NT2/D1 (cell line): Measurements from ENCODE around the gene ABLIM2.
A peak's percentile ranks its signal among the peaks of the same experiment; 100 is the strongest.

ENCODE experiments used
- DNase-seq: peaks from one replicate; pipeline ENCODE4 v3.0.0-alpha.2; 2011; ENCODE audit warnings: low read depth, low spot score
- H3K27me3 ChIP-seq: 2 replicates; pipeline ENCODE4 v1.6.0; 2011; ENCODE audit warnings: mild to moderate bottlenecking; ENCODE audit not compliant: insufficient read length, insufficient read depth
- H3K36me3 ChIP-seq: 2 replicates; pipeline ENCODE4 v1.6.1; 2011; ENCODE audit warnings: mild to moderate bottlenecking, low read length, mixed read lengths; ENCODE audit not compliant: insufficient read depth, insufficient read length
- H3K4me1 ChIP-seq: 2 replicates; pipeline ENCODE4 v1.5.1; 2011; ENCODE audit not compliant: insufficient read depth, insufficient read length
- H3K4me3 ChIP-seq: 2 replicates; pipeline ENCODE4 v1.5.1; 2011; ENCODE audit warnings: low read depth; ENCODE audit not compliant: insufficient read length
- H3K9ac ChIP-seq: 2 replicates; pipeline ENCODE4 v1.6.0; 2011; ENCODE audit warnings: low read depth; ENCODE audit not compliant: insufficient read length
- H3K9me3 ChIP-seq: 2 replicates; pipeline ENCODE4 v1.5.1; 2011; ENCODE audit warnings: mild to moderate bottlenecking, low read length; ENCODE audit not compliant: insufficient read depth
- SUZ12 ChIP-seq: IDR thresholded peaks from 2 replicates; pipeline ENCODE4 v1.6.1; 2011; ENCODE audit not compliant: insufficient read length, insufficient read depth; ENCODE audit errors: extremely low read depth
- YY1 ChIP-seq: IDR thresholded peaks from 2 replicates; pipeline ENCODE4 v1.6.1; 2011; ENCODE audit not compliant: insufficient read length, insufficient read depth
- ZNF274 ChIP-seq: IDR thresholded peaks from 2 replicates; pipeline ENCODE4 v1.6.1; 2011; ENCODE audit warnings: mild to moderate bottlenecking, low read depth, low read length

Gene ABLIM2

DNA sequence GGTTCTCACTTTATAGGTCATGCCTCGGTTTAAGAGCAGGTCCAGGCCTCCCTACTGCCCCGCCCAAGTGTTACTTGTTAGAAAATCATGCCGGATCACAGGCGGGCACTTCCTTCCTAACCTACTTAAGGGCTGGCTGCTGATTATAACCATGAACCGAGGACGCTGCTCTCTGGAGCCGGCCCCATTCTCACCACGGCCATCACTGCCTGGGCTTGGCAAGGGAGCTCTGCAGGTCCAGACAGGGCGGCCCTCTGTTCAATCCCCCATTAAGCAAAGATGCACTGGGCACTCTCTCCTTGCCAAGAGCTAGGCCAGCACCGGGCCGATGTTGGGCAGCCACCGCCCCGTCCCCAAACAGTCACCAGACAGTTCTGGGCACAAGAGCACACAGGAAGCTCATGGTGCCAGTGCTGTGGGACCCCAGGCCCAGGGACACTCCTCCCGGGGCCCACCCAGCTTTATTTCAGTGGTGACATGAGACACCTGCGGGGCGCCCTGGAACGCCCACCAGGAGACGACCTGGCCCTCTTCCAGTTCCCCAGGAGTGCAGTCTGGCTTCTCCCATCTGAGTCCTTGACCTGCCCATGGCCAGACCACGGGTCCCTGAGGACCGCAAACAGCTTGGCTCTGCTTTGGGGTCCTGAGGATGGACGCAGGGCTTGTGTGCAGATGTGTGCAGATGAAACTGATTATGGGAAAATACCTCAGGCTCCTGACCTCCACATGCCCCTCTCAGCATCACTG, 44.0 kb downstream of the ABLIM2 start:
- Histone ChIP-seq H3K27me3 (no peaks in the 10 kb centered on the region), H3K9ac (no peak overlapping the region), H3K9me3 (no peaks in the 10 kb centered on the region), H3K4me1 (peaks cover 20% of the 10 kb centered on the region), H3K4me3 (no peak overlapping the region), H3K36me3 (no peaks in the 10 kb centered on the region)
- DNase-seq = no peak
- no peak for TF ChIP-seq SUZ12

DNA sequence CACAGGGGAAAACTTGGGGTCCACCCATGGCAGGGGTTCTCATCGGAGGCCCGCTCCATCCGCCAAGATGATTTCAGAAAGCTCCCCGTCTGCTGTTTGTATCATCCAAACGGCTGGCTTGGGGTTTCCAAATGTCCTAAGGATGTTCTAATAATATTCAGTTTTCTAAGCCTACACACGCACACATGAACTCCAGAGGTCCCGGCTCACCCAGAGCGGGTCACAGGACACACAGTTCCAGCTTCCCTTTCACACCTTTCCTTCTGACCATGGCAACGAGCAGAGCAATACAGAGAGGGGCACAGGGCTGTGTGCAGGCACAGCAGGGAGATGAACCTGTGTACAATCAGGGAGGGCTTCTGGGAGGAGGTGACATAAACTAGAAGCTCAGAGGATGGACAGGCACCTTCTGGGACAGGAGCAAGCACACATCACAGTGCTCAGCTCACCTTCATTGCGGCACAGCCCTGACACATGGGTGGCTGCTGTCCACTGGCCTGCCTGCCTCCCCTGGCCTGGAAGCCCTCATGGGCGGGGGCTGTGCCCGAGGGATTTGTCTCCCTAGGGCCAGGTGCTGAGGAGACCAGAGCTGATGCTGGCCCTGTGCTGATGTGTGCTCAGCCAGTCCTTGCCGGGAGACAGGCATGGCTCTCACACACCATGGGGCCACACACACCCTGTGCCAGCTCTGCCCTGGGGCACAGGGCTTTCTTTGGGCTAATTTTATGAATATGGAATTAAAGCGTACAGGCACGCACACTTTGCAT, 44.8 kb downstream of the ABLIM2 start:
- H3K4me3 ChIP-seq = no peak overlapping the region

DNA sequence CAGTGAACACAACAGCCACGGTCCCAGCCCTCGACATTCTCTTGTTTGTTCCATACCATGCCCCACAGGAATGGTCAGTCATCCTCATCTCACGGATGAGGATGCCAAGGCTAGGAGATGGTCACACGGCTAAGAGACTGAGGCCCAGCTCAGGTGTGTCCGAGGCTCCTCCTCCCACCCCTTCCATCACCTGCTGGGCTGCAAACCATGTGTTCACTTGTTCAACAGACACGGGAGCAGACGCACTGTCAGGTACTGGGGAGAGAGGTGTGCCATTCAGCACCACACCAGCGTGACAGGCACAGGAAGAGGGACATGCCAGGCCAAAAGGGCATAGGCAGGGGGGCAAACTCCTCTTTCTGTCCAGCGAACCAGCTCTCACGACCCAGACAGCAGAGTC, 45.9 kb downstream of the ABLIM2 start:
- H3K9ac ChIP-seq = peak overlapping the region; percentile 23
- no peaks in the 10 kb centered on the region for H3K36me3 ChIP-seq
- H3K27me3 ChIP-seq = no peaks in the 10 kb centered on the region
- peaks cover 5% of the 10 kb centered on the region; the same call in 1 of the 2 replicates for H3K9me3 ChIP-seq
- TF ChIP-seq YY1 (no peak), ZNF274 (no peak), SUZ12 (no peak)
- peaks cover 22% of the 10 kb centered on the region for H3K4me1 ChIP-seq
- no peak for DNase-seq
- no peak overlapping the region for H3K4me3 ChIP-seq

More for the DNA sequence above, 44.8 kb downstream of the ABLIM2 start:
- no peak for DNase-seq
- H3K9me3 ChIP-seq = no peaks in the 10 kb centered on the region
- TF ChIP-seq SUZ12 (no peak), ZNF274 (no peak), YY1 (no peak)
- peaks cover 22% of the 10 kb centered on the region for H3K4me1 ChIP-seq
- H3K36me3 ChIP-seq = no peaks in the 10 kb centered on the region
- no peaks in the 10 kb centered on the region for H3K27me3 ChIP-seq
- no peak overlapping the region for H3K9ac ChIP-seq

DNA sequence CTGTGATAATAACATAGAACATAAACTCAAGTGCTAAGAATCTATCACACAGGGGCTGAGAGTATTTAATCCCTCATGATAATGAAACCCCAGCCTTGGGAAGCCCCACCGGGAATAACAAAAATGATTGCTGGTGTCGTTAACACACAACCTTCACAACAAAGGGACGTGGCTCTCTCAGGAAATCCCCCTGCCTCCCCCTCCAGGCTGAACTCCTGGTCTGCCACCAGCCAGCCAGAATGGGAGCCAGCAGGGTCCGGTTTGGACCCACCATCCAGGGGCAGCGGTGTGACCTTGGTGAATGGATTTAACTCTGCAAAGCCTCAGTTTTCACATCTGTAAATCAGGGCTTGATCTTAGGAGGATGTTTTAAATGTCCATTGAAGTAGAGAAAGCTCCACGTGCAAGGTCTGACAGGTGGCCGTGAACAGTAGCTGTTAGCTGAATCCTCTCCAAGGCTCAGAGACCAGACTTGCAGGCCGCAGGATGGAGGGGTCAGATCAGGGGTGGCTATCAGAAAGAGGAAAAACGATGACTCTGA, 46.5 kb downstream of the ABLIM2 start:
- Histone ChIP-seq H3K9ac (peak overlapping the region; percentile 23), H3K36me3 (no peaks in the 10 kb centered on the region), H3K4me3 (no peak overlapping the region), H3K9me3 (peaks cover 11% of the 10 kb centered on the region; the same call in 1 of the 2 replicates), H3K27me3 (no peaks in the 10 kb centered on the region), H3K4me1 (peaks cover 22% of the 10 kb centered on the region)
- DNase-seq = no peak
- TF ChIP-seq SUZ12 (no peak), ZNF274 (no peak), YY1 (no peak)

DNA sequence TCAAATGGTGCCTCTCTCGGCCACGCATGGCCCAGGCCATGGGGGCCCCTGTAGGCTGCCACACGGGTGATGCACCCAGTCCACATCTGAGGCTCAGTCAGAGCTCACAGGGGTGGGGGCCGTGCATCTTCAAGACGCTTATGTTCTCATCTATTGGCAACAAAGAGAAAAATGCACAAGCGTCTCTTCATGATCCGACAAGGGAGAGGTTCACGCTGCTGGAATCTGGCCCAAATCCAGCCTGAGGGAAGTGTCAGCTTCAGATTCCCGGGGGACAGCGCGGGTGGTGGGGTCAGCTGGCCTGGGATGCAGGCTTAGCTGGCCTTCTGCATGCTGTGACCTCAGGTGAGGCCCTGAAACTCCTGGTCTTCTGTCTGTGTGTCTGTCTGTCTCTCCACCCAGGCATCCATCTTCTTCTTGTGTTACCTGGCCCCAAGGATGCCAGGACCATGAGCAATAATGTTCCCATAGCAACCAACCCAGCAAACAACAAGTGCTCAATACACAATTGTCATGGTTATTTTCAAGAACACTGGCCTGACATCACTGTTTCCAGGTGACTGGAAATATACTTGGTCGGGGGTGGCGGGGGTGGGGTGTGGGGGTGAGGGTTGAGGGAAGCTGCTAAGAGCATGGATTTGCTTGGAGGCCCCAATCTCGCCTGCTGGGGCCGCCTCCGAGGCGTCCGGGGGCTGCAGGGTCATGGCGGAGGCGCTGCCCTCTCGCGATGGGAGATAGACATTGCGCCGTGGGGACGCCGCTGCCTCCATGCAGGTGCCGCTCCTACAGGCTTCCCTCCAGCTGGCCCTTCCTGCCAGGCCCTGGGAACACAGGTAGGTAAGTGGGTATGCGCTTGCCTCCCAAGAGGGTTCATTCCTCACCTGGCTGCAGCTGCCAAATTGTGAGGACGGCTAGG, 48.3 kb downstream of the ABLIM2 start:
- peak overlapping the region; percentile 33 for H3K9ac ChIP-seq
- DNase-seq = peak; percentile 92
- peaks cover 11% of the 10 kb centered on the region; the same call in 1 of the 2 replicates for H3K9me3 ChIP-seq
- H3K4me1 ChIP-seq = peaks cover 25% of the 10 kb centered on the region
- TF ChIP-seq YY1 = no peak
- TF ChIP-seq ZNF274 = no peak
- no peak for TF ChIP-seq SUZ12
- no peak overlapping the region for H3K4me3 ChIP-seq
- H3K36me3 ChIP-seq = no peaks in the 10 kb centered on the region
- H3K27me3 ChIP-seq = no peaks in the 10 kb centered on the region

DNA sequence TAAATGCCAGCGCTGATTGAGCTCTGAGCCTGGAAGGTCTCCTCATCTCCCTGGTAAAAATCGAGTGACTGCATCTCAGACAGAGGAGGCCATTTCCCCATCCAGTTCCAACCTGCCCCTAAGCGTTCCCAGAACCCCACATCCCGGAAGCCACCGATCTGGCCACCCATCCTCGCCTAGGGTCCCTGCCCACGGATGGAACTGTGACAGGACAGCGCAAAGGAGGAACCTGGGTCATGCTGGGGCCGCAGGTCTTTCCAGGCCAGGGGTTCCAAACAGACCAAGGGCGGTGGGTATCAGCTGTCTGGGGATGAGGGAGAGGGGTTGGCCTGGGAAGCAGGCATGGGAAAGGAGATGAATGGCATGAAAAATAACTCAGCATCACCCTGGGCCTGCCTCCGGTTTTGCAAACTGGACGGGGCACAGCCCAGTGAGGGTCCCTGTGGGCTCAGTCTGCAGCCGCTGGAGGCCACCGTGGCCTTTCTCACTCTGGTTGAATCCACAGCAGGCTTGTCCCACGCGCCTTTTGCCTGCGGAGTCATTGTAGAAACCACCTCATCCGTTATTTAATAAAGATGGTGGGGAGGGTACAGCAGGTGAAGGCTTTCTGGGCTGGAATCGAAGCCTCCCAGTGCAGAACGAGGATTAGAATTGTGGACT, 49.1 kb downstream of the ABLIM2 start:
- DNase-seq = no peak
- Histone ChIP-seq H3K36me3 (no peaks in the 10 kb centered on the region), H3K27me3 (no peaks in the 10 kb centered on the region), H3K4me1 (peaks cover 29% of the 10 kb centered on the region), H3K4me3 (no peak overlapping the region), H3K9ac (no peak overlapping the region), H3K9me3 (peaks cover 11% of the 10 kb centered on the region; the same call in 1 of the 2 replicates)
- TF ChIP-seq SUZ12 = no peak
- no peak for TF ChIP-seq ZNF274
- TF ChIP-seq YY1 = no peak
